Measurements from ENCODE around the gene CACNA2D1.

DNA sequence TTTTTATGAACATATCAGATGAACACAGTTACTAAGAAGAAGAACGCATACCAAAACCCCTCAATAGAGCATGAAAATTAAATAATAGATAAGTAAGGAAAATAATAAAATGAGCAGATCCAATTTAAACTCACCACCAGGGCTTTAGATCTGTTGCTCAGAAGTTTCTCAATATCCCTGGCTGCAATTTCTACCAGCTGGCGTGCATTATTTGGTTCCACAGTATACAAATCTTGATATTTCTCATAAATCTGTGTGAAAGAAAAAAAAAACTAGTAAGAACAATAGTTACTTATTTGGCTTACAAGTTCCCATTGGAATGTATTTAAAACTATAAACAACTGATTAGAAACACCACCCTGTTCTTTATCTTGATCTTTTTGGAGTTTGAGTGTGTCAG, 108.6 kb downstream of the CACNA2D1 start:
- TF ChIP-seq, protein P1, sequence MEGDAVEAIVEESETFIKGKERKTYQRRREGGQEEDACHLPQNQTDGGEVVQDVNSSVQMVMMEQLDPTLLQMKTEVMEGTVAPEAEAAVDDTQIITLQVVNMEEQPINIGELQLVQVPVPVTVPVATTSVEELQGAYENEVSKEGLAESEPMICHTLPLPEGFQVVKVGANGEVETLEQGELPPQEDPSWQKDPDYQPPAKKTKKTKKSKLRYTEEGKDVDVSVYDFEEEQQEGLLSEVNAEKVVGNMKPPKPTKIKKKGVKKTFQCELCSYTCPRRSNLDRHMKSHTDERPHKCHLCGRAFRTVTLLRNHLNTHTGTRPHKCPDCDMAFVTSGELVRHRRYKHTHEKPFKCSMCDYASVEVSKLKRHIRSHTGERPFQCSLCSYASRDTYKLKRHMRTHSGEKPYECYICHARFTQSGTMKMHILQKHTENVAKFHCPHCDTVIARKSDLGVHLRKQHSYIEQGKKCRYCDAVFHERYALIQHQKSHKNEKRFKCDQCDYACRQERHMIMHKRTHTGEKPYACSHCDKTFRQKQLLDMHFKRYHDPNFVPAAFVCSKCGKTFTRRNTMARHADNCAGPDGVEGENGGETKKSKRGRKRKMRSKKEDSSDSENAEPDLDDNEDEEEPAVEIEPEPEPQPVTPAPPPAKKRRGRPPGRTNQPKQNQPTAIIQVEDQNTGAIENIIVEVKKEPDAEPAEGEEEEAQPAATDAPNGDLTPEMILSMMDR (IDR thresholded peaks at IDR 0.05), result no peak
- TF ChIP-seq CBX8 (IDR thresholded peaks at IDR 0.05), result no peak
- TF ChIP-seq PHF8 (IDR thresholded peaks at IDR 0.05; ENCODE audit: borderline replicate concordance, low read depth), result no peak
- TF ChIP-seq, protein P2, sequence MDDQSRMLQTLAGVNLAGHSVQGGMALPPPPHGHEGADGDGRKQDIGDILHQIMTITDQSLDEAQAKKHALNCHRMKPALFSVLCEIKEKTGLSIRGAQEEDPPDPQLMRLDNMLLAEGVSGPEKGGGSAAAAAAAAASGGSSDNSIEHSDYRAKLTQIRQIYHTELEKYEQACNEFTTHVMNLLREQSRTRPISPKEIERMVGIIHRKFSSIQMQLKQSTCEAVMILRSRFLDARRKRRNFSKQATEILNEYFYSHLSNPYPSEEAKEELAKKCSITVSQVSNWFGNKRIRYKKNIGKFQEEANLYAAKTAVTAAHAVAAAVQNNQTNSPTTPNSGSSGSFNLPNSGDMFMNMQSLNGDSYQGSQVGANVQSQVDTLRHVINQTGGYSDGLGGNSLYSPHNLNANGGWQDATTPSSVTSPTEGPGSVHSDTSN (IDR thresholded peaks at IDR 0.05), result no peak
- TF ChIP-seq EHMT2 (IDR thresholded peaks at IDR 0.05; ENCODE audit: low read depth), result no peak
- TF ChIP-seq HEYL (CRISPR knock-in tag; IDR thresholded peaks at IDR 0.05), result no peak
- no peak for TF ChIP-seq RAD21 (conservative IDR thresholded peaks at IDR 0.05 in 1 of 2, IDR thresholded peaks at IDR 0.05 in 1 of 2)
